GM23248 (cell line): ENCODE measurements around the gene CDCA5. TPM values are rescaled to one million over a fixed set of nuclear protein-coding genes. Genes with fewer than 3 reads are reported as not detected.
"Not testable (repeated sequence)": the region's sequence is repeated elsewhere in the genome, so short reads cannot be mapped to it uniquely, and the experiment has no call there.

Source experiments
- DNase-seq: peaks from one replicate; pipeline ENCODE4 v3.0.0-alpha.2; 2015
- H2AFZ ChIP-seq: fragments of 200-600 bp; sonication (generic); 2 replicates; pipeline ENCODE4 v1.6.1; 2016; ENCODE audit warnings: antibody characterized with exemption
- H3F3A ChIP-seq: fragments of 200-600 bp; sonication (generic); 2 replicates; pipeline ENCODE4 v1.6.1; 2016; ENCODE audit warnings: mild to moderate bottlenecking, antibody characterized with exemption, mixed run types; ENCODE audit not compliant: insufficient read depth
- H3K27ac ChIP-seq: fragments of 200-600 bp; sonication (generic); 2 replicates; pipeline ENCODE4 v1.5.1; 2016; ENCODE audit warnings: mild to moderate bottlenecking
- H3K27me3 ChIP-seq: fragments of 200-600 bp; sonication (generic); replicated peaks from 2 replicates; pipeline ENCODE4 v1.6.1; 2016; ENCODE audit warnings: mild to moderate bottlenecking; ENCODE audit not compliant: insufficient read depth
- H3K36me3 ChIP-seq: fragments of 200-600 bp; sonication (generic); 2 replicates; pipeline ENCODE4 v1.6.1; 2016; ENCODE audit warnings: low read depth, mild to moderate bottlenecking
- H3K4me1 ChIP-seq: fragments of 200-600 bp; sonication (generic); 2 replicates; pipeline ENCODE4 v1.6.1; 2016; ENCODE audit warnings: mild to moderate bottlenecking; ENCODE audit not compliant: insufficient read depth
- H3K4me2 ChIP-seq: fragments of 200-600 bp; sonication (generic); one replicate; pipeline ENCODE4 v1.6.1; 2016; ENCODE audit warnings: mild to moderate bottlenecking; ENCODE audit not compliant: unreplicated experiment
- H3K4me3 ChIP-seq: fragments of 200-600 bp; sonication (generic); 2 replicates; pipeline ENCODE4 v1.5.1; 2016; ENCODE audit warnings: mild to moderate bottlenecking
- H3K79me2 ChIP-seq: fragments of 200-600 bp; sonication (generic); 2 replicates; pipeline ENCODE4 v1.6.1; 2016; ENCODE audit warnings: mild to moderate bottlenecking; ENCODE audit not compliant: insufficient read depth
- H3K9ac ChIP-seq: fragments of 200-600 bp; sonication (generic); 2 replicates; pipeline ENCODE4 v1.6.1; 2016; ENCODE audit warnings: mild to moderate bottlenecking
- H3K9me2 ChIP-seq: fragments of 200-600 bp; sonication (generic); 2 replicates; pipeline ENCODE4 v1.6.1; 2016; ENCODE audit warnings: mixed run types, mild to moderate bottlenecking, moderate library complexity; ENCODE audit not compliant: insufficient read depth
- H3K9me3 ChIP-seq: fragments of 200-600 bp; sonication (generic); one replicate; pipeline ENCODE4 v1.6.1; 2017; ENCODE audit warnings: low read depth
- H4K20me1 ChIP-seq: fragments of 200-600 bp; sonication (generic); 2 replicates; pipeline ENCODE4 v1.6.0; 2016; ENCODE audit not compliant: insufficient read depth
- EZH2 ChIP-seq: fragments of 200-600 bp; sonication (generic); IDR thresholded peaks from 2 replicates; pipeline ENCODE4 v1.6.1; 2018; ENCODE audit warnings: antibody characterized with exemption, mild to moderate bottlenecking; ENCODE audit not compliant: insufficient read depth, poor library complexity, severe bottlenecking
- EZH2phosphoT487 ChIP-seq: fragments of 200-600 bp; sonication (generic); IDR thresholded peaks from 2 replicates; pipeline ENCODE4 v1.6.1; 2018; ENCODE audit warnings: antibody characterized with exemption, moderate library complexity, mild to moderate bottlenecking, low read depth; ENCODE audit not compliant: insufficient read depth
- WGBS, 2 experiments: methylation state at CpG; one replicate each; pipeline ENCODE4 v1.1.6; 2015 to 2017; ENCODE audit warnings: low lambda C conversion rate in 2 of 2, low coverage in 1 of 2; ENCODE audit errors: missing lambda C conversion rate in 2 of 2; 5-methylcytosine and 5-hydroxymethylcytosine counted together
- in situ Hi-C: fragments of 300-500 bp; cut with MboI; formaldehyde crosslinking; loops from 2 replicates; pipeline ENCODE4 v1.15.0; 2020
- polyA plus RNA-seq: library from polyadenylated mRNA; unstranded; fragments of >200 nt; fragmentation: Nextera tagmentation; extraction: Ambion mirVana; gene quantifications from 2 replicates; pipeline ENCODE4 v1.2.1, GENCODE V29; 2016
- total RNA-seq: library from RNA; depleted of rRNA; stranded (reverse); fragments of >200 nt; shearing (Covaris generic); gene quantifications from 2 replicates; pipeline ENCODE4 v1.2.3, GENCODE V29; 2014

CDCA5 gene
- total and polyA plus RNA-seq, 2 experiments from 2014 or later: 11.9 to 16.8 TPM

DNA sequence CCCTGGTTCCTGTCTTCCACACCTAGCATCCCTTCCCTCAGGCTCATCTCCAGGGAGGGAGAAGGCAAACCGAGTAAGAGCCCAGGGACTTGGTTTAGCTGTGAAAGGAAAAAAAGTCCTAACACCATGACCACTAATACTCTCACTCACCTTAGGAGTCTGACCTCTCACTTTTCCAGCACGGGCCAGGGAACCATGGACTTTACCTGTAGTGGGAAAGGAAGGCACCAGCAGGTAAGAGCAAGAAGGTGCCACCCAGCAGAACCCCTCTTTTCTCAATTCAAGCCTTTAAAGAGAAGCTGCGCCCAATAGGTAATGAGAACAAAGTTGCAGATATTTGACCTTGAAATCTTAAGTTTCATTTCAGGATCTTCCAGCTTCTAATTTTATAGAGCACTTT, 37.0 kb upstream of the CDCA5 start:
- DNase-seq: no peak
- Histone ChIP-seq H3K9me3 (no peaks in the 10 kb centered on the region), H2AFZ (no peak overlapping the region), H3K27me3 (no peaks in the 10 kb centered on the region), H3K9ac (peak overlapping the region; percentile 96), H3F3A (peaks cover 40% of the 10 kb centered on the region), H3K9me2 (no peaks in the 10 kb centered on the region), H4K20me1 (no peaks in the 10 kb centered on the region), H3K4me2 (peak overlapping the region; percentile 98), H3K36me3 (peaks cover 27% of the 10 kb centered on the region), H3K4me1 (peaks cover 22% of the 10 kb centered on the region), H3K27ac (peak overlapping the region; percentile 83), H3K79me2 (peaks cover 75% of the 10 kb centered on the region), H3K4me3 (peak overlapping the region; percentile 92)
- TF ChIP-seq EZH2phosphoT487 (no peak), EZH2 (no peak)
- in situ Hi-C loops: no loop called here
- 61 to 69% methylated on average over 3 of the region's 3 CpGs for WGBS, 2 experiments

GRCh38 chr11:65119670-65119995, 35.8 kb upstream of the CDCA5 start:
- Histone ChIP-seq H3K36me3 (peaks cover 25% of the 10 kb centered on the region), H3K79me2 (peaks cover 73% of the 10 kb centered on the region), H3K9me2 (no peaks in the 10 kb centered on the region), H2AFZ (no peak overlapping the region), H3K27me3 (no peaks in the 10 kb centered on the region), H3K4me2 (no peak overlapping the region), H3K4me1 (peaks cover 22% of the 10 kb centered on the region), H3K4me3 (no peak overlapping the region), H3K9me3 (no peaks in the 10 kb centered on the region), H4K20me1 (no peaks in the 10 kb centered on the region), H3K27ac (peak overlapping the region; percentile 16; the same call in 1 of the 2 replicates), H3F3A (peaks cover 40% of the 10 kb centered on the region), H3K9ac (0 out of 2 replicates have a peak overlapping the region, but pooled peaks have one; percentile 96)
- DNase-seq: no peak
- in situ Hi-C loops: no loop called here
- TF ChIP-seq EZH2phosphoT487 (no peak), EZH2 (no peak)

DNA sequence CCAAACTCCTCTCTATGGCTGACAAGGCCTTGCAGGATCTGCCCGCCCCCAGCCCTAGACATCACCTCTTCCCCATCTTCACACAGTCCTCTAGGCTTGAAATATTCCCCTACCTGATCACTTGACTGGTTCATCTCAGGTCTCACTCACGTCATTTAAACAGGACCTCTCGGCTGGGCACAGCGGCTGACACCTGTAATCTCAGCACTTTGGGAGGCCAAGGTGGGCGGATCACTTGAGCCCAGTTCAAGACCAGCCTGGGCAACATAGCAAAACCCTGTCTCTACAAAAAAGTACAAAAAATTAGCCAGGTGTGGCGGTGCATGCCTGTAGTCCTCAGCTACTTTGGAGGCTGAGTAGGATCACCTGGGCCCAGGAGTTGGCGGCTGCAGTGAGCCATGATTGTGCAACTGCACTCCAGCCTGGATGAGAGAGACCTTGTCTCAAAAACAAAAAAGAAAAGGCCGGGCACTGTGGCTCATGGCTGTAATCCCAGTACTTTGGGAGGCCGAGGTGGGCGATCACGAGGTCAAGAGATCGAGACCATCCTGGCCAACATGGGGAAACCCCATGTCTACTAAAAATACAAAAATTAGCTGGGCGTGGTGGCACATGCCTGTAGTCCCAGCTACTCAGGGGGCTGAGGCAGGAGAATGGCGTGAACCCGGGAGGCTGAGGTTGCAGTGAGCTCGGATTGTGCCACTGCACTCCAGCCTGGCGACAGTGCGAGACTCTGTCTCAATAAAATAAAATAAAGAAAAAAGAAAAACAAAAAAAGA, 35.2 kb upstream of the CDCA5 start:
- Histone ChIP-seq H3K4me1 (peaks cover 22% of the 10 kb centered on the region), H3K27ac (peak overlapping the region; percentile 12), H3F3A (peaks cover 40% of the 10 kb centered on the region), H3K36me3 (peaks cover 25% of the 10 kb centered on the region), H3K9ac (0 out of 2 replicates have a peak overlapping the region, but pooled peaks have one; percentile 96), H3K79me2 (peaks cover 67% of the 10 kb centered on the region)
- H3K4me2 ChIP-seq, in situ Hi-C loops, H3K27me3 ChIP-seq, H3K4me3 ChIP-seq, H4K20me1 ChIP-seq, H2AFZ ChIP-seq, H3K9me3 ChIP-seq, H3K9me2 ChIP-seq, DNase-seq: not testable (repeated sequence)
- 82 to 84% methylated on average over 18 of the region's 18 CpGs for WGBS, 2 experiments

DNA sequence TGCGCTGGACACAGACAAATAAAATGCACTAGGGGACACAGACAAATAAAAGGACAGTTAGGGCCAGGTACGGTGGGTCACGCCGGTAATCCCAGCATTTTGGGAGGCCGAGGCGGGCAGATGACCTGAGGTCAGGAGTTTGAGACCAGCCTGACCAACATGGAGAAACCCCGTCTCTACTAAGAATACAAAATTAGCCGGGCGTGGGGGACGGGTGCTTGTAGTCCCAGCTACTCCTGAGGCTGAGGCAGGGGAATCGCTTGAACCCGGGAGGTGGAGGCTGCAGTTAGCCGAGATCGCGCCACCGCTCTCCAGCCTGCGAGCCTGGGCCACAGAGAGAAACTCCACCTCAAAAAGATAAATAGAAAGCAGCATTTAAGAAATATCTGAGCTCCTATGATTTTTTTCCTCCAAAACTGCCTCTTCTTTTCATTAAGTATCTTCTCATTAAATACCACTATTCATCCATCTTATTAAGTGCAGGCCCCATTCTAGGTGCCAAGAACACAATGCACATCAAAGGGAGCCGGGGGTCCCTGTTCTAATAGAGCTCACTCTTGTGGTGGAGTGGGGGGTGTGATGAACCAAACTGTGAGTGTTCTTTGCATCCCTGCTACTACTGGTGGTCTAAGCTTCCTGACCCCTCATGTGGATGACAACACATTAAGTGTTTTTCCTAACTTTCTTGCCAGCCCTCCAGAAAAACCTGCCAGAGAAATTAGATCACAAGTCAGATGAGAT, 34.4 kb upstream of the CDCA5 start:
- peaks cover 40% of the 10 kb centered on the region for H3F3A ChIP-seq
- H3K27me3 ChIP-seq: no peaks in the 10 kb centered on the region
- no peaks in the 10 kb centered on the region for H3K9me2 ChIP-seq
- H2AFZ ChIP-seq: no peak overlapping the region
- peak overlapping the region; percentile 12 for H3K27ac ChIP-seq
- peaks cover 25% of the 10 kb centered on the region for H3K36me3 ChIP-seq
- H3K4me2 ChIP-seq: no peak overlapping the region
- in situ Hi-C loops: no loop called here
- H3K4me1 ChIP-seq: peaks cover 21% of the 10 kb centered on the region
- H3K9me3 ChIP-seq: no peaks in the 10 kb centered on the region
- H3K9ac ChIP-seq: peak overlapping the region; percentile 11; the same call in 1 of the 2 replicates
- peaks cover 59% of the 10 kb centered on the region for H3K79me2 ChIP-seq
- 79 to 80% methylated on average over 18 of the region's 18 CpGs for WGBS, 2 experiments
- no peak for DNase-seq
- H3K4me3 ChIP-seq: no peak overlapping the region
- no peaks in the 10 kb centered on the region for H4K20me1 ChIP-seq
- no peak for TF ChIP-seq EZH2phosphoT487
- no peak for TF ChIP-seq EZH2
